ENCODE data around the gene HBQ1.
"Not testable (repeated sequence)": the region's sequence is repeated elsewhere in the genome, so short reads cannot be mapped to it uniquely, and the experiment has no call there.

HBQ1 gene

DNA sequence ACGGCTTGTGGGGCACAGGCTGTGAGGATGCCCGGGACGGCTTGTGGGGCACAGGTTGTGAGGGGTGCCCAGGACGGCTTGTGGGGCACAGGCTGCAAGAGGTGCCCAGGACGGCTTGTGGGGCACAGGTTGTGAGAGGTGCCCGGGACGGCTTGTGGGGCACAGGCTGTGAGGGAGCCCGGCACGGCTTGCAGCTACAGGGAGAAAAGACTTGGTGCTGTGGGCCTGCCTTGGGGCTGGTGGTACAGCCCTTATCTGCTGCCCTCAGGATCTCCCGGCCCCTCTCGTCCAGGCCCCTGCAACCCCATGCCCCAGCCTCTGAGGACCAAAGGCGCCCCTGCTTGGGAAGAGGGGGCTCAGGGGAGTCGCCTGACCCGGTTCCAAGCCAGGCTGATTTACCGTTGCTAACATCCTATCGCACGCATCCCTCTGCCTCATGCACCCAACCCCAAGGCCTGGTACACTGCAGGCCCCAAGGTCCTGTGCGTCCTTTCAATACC is 19.5 kb upstream of the HBQ1 start:
- DNase-seq, result no peak

DNA sequence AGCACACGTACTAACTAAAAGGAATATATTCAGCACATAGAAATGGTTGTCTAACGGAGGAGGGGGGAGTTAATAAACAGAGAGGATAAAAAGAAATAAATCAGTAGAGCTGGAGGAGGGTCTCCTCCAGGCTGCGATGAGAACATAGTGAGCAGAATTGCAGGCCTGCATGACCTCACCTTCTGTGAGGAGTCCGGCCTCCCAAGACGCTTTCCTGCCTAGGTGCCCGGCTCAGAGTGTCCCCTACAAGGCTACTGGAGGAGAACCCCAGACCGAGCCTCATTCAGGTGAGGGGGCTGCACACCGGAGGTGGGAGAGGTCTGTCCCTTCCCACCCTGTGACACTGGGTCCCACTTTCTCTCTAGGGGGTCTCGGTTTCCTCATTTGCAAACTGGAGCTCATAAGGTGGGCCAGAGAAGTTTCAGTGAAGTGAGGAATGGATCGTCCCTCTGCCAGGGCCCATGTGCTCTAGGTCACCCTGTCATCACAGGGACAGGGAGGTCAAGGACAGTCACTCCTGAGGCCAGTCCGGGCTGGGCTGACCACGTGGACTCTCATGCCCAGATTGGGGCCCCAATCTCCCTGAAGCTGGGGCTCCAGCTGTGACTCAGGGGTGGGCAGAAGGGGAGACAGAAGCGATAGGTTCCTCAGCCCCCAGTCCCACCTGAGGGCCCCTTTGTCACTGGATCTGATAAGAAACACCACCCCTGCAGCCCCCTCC is 17.8 kb upstream of the HBQ1 start:
- no peak for DNase-seq

DNA sequence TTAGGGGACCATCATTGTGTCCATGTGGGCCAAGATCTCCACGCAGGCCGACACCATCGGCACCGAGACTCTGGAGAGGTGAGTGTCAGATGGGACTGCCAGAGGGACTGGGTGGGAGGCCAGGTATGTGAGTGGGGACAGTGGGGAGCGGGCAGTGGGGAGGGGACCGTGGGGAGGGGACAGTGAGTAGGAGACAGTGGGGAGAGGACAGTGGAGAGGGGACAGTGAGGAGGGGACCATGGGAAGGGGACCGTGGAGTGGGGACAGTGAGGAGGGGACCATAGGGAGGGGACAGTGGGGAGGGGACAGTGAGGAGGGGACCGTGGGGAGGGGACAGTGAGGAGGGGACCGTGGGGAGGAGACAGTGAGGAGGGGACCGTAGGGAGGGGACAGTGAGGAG is 17.1 kb upstream of the HBQ1 start:
- DNase-seq, result not testable (repeated sequence)

DNA sequence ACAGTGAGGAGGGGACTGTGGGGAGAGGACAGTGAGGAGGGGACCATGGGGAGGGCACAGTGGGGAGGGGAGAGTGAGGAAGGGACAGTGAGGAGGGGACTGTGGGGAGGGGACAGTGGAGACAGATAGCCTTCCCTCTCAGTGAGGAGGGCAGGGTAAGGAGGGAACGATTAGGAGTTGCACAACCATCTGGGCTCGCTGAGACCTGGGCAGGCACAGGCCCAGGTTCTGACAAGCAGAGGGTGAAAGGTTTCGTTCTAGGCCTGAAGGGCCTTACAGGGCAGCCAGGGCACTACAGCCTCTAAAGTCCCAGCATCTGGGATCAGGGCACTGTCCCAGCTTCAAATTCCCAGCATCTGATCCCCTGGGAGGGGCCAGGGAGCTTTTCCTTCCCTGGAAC is 16.6 kb upstream of the HBQ1 start:
- not testable (repeated sequence) for DNase-seq

DNA sequence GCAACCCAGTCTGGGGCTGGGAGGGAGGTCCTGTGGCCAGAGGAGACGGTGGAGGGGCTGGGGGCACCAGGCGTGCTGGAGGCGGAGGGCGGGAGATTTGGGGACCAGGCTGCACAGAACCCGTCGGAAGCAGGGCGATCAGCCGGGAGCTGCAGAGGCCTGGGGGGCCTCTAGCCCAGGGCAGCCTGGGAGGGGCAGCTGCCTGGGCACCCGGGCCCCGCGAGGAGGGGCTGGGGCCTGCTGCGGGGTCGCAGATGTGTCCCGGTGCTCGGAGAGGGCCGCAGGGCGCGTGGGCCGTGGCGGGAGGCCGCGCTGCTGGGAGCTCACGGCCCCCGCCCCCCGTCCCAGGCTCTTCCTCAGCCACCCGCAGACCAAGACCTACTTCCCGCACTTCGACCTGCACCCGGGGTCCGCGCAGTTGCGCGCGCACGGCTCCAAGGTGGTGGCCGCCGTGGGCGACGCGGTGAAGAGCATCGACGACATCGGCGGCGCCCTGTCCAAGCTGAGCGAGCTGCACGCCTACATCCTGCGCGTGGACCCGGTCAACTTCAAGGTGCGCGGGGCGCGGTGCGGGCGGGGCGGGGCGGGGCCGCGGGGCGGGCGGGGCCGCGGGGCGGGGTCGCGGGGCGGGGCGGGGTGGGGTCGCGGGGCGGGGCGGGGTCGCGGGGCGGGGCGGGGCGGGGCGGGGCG is 16.0 kb upstream of the HBQ1 start:
- DNase-seq, result not testable (repeated sequence)

DNA sequence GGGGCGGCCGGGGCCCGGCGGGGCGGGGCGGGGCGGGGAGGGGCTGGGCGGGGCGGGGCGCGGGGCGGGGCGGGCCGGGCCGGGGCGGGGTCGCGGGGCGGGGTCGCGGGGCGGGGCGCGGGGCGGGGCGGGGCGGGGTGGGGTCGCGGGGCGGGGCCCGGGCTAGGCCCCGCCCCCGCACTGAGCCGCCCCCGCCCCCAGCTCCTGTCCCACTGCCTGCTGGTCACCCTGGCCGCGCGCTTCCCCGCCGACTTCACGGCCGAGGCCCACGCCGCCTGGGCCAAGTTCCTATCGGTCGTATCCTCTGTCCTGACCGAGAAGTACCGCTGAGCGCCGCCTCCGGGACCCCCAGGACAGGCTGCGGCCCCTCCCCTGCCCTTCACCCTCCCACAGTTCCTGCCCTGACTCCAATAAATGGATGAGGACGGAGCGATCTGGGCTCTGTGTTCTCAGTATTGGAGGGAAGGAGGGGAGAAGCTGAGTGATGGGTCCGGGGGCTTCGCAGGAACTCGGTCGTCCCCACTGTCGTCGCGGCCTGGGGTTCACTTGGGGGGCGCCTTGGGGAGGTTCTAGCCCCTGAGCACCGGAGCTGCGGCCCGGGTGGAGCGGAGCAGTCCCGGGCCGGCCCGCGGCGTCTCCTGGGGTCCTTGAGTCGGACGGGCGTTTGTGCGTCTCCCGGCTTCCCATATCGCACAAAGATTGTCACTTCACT is 15.3 kb upstream of the HBQ1 start:
- no peak for DNase-seq

DNA sequence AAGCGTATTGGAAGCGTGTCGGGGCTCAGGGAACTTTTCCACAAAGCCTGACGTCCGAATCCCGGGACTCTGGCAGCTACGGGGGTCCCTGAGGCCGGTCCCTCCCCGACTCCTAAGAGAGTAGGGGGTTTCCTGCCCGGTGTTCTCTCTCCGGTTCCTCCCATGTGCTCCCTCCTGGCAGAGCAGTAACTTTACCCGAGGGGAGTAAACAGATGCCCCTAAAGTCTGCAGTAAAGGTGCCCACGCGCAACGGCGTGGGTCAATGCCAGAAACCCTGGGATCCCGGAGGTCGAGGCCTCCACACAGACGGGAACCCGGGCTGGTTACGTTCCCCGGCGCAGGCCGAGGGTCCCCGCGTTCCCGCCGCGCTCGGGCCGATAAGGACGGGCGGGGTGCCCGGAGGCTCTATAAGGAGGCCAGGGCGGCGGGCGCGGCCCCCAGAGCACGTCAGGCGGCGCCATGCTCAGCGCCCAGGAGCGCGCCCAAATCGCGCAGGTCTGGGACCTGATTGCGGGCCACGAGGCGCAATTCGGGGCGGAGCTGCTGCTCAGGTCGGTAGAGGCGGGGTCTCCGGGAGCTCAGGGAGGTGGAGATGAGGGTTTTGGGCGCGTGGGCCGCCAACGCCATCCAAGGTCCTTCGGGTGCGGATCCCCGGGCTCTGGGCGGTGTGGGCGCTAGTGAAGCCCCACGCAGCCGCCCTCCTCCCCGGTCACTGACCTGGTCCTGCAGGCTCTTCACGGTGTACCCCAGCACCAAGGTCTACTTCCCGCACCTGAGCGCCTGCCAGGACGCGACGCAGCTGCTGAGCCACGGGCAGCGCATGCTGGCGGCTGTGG is 14.5 kb upstream of the HBQ1 start, which contains the start of gene HBM:
HBM (plus strand) TSS at position 440 of the 836 bp plus-strand sequence; CDS start at position 460, 20 bp downstream.
- no peak for DNase-seq

DNA sequence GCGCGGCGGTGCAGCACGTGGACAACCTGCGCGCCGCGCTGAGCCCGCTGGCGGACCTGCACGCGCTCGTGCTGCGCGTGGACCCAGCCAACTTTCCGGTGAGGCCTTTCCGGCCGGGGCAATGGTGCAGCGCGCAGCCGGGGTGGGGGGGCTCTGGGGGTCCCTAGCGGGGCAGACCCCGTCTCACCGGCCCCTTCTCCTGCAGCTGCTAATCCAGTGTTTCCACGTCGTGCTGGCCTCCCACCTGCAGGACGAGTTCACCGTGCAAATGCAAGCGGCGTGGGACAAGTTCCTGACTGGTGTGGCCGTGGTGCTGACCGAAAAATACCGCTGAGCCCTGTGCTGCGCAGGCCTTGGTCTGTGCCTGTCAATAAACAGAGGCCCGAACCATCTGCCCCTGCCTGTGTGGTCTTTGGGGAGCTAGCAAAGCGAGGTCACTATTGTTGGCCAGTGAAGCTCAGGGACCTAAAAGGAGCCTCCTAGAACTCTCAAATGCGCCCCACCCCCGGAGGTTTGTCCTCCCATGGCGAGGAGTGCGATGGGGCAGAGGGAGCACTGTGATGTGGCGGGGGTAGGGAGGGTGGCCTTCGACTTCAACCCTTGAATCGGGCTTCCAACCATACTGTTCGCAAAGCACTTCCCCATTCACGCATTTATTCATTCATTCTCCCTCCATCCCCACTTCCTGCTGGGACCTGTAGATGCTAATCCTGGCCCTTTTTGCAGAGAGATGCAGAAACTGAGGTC is 13.7 kb upstream of the HBQ1 start:
- DNase-seq, result no peak

DNA sequence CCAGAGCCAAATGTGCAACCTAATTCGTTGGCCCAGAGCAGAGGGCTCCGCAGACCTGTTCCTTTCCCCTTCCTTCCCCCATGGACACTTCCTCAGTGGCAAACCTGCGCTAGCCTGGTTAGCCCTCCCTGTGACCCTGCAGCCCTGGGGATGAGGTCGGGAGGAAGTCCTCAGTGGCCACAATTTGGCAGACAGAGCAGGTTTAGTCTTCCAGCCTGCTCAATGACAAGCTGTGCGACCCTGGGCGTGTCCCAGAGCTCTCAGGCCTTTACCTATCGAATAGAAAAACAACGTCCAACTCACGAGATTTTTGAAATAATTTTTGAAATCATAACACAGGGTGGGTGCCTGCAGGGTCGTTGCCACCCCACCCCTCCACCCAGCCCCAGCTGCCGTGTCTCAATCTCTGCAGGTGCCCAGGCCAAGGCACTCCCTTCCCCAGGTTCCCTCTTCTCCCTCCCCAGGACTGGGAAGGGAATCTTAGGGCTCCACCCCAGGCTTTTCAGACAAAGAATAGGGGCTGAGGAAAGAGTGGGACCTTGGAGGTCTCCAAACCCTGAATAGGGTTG is 13.1 kb upstream of the HBQ1 start:
- DNase-seq, result no peak

DNA sequence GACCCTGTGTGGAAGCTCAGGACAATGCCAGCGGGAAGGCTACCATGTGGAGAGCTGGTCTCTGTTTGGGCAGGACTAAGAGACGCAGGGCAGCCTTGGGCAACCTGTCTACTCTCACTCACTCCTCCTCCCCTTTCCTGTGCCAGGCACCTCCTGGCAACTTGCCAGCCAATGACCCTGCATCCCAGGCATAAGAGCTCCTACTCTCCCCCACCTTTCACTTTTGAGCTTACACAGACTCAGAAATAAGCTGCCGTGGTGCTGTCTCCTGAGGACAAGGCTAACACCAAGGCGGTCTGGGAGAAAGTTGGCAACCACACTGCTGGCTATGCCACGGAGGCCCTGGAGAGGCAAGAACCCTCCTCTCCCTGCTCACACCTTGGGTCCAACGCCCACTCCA is 11.8 kb upstream of the HBQ1 start:
- no peak for DNase-seq

DNA sequence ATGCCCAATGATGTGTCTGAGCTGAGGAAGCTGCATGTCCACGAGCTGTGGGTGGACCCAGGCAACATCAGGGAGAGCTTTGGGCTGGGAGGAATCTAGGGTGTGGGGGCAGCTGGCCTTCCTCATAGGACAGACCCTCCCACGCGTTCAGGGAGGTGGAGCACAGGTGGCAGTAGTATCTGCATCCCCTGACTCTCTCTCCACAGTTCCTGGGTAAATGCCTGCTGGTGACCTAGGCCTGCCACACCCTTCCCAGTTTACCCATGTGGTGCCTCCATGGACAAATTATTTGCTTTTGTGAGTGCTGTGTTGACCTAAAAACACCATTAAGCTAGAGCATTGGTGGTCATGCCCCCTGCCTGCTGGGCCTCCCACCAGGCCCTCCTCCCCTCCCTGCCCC is 11.2 kb upstream of the HBQ1 start:
- DNase-seq, result no peak

DNA sequence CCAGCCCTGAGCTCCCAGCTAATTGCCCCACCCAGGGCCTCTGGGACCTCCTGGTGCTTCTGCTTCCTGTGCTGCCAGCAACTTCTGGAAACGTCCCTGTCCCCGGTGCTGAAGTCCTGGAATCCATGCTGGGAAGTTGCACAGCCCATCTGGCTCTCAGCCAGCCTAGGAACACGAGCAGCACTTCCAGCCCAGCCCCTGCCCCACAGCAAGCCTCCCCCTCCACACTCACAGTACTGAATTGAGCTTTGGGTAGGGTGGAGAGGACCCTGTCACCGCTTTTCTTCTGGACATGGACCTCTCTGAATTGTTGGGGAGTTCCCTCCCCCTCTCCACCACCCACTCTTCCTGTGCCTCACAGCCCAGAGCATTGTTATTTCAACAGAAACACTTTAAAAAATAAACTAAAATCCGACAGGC is 10.2 kb upstream of the HBQ1 start:
- peak; percentile 32 for DNase-seq

DNA sequence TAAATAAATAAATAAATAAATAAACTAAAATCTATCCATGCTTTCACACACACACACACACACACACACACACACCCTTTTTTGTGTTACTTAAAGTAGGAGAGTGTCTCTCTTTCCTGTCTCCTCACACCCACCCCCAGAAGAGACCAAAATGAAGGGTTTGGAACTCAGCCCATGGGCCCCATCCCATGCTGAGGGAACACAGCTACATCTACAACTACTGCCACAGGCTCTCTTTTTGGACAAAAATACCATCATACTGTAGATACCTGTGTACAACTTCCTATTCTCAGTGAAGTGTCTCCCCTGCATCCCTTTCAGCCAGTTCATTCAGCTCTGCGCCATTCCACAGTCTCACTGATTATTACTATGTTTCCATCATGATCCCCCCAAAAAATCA is 9.5 kb upstream of the HBQ1 start:
- no peak for DNase-seq

DNA sequence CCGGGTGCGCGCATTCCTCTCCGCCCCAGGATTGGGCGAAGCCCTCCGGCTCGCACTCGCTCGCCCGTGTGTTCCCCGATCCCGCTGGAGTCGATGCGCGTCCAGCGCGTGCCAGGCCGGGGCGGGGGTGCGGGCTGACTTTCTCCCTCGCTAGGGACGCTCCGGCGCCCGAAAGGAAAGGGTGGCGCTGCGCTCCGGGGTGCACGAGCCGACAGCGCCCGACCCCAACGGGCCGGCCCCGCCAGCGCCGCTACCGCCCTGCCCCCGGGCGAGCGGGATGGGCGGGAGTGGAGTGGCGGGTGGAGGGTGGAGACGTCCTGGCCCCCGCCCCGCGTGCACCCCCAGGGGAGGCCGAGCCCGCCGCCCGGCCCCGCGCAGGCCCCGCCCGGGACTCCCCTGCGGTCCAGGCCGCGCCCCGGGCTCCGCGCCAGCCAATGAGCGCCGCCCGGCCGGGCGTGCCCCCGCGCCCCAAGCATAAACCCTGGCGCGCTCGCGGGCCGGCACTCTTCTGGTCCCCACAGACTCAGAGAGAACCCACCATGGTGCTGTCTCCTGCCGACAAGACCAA is 7.8 kb upstream of the HBQ1 start, which contains the start of gene HBA2:
HBA2 (plus strand) TSS at position 503 of the 568 bp plus-strand sequence; CDS start at position 540, 37 bp downstream.
- DNase-seq, result not testable (repeated sequence)

DNA sequence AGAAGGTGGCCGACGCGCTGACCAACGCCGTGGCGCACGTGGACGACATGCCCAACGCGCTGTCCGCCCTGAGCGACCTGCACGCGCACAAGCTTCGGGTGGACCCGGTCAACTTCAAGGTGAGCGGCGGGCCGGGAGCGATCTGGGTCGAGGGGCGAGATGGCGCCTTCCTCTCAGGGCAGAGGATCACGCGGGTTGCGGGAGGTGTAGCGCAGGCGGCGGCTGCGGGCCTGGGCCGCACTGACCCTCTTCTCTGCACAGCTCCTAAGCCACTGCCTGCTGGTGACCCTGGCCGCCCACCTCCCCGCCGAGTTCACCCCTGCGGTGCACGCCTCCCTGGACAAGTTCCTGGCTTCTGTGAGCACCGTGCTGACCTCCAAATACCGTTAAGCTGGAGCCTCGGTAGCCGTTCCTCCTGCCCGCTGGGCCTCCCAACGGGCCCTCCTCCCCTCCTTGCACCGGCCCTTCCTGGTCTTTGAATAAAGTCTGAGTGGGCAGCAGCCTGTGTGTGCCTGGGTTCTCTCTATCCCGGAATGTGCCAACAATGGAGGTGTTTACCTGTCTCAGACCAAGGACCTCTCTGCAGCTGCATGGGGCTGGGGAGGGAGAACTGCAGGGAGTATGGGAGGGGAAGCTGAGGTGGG is 6.9 kb upstream of the HBQ1 start:
- DNase-seq, result not testable (repeated sequence)

DNA sequence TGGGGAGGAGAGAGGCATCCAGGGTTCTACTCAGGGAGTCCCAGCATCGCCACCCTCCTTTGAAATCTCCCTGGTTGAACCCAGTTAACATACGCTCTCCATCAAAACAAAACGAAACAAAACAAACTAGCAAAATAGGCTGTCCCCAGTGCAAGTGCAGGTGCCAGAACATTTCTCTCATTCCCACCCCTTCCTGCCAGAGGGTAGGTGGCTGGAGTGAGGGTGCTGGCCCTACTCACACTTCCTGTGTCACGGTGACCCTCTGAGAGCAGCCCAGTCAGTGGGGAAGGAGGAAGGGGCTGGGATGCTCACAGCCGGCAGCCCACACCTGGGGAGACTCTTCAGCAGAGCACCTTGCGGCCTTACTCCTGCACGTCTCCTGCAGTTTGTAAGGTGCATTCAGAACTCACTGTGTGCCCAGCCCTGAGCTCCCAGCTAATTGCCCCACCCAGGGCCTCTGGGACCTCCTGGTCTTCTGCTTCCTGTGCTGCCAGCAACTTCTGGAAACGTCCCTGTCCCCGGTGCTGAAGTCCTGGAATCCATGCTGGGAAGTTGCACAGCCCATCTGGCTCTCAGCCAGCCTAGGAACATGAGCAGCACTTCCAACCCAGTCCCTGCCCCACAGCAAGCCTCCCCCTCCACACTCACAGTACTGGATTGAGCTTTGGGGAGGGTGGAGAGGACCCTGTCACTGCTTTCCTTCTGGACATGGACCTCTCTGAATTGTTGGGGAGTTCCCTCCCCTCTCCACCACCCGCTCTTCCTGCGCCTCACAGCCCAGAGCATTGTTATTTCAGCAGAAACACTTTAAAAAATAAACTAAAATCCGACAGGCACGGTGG is 6.1 kb upstream of the HBQ1 start:
- peak; percentile 25 for DNase-seq

DNA sequence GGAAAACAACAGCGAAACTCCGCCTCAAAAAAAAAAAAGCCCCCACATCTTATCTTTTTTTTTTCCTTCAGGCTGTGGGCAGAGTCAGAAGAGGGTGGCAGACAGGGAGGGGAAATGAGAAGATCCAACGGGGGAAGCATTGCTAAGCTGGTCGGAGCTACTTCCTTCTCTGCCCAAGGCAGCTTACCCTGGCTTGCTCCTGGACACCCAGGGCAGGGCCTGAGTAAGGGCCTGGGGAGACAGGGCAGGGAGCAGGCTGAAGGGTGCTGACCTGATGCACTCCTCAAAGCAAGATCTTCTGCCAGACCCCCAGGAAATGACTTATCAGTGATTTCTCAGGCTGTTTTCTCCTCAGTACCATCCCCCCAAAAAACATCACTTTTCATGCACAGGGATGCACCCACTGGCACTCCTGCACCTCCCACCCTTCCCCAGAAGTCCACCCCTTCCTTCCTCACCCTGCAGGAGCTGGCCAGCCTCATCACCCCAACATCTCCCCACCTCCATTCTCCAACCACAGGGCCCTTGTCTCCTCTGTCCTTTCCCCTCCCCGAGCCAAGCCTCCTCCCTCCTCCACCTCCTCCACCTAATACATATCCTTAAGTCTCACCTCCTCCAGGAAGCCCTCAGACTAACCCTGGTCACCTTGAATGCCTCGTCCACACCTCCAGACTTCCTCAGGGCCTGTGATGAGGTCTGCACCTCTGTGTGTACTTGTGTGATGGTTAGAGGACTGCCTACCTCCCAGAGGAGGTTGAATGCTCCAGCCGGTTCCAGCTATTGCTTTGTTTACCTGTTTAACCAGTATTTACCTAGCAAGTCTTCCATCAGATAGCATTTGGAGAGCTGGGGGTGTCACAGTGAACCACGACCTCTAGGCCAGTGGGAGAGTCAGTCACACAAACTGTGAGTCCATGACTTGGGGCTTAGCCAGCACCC is 5.0 kb upstream of the HBQ1 start:
- no peak for DNase-seq

DNA sequence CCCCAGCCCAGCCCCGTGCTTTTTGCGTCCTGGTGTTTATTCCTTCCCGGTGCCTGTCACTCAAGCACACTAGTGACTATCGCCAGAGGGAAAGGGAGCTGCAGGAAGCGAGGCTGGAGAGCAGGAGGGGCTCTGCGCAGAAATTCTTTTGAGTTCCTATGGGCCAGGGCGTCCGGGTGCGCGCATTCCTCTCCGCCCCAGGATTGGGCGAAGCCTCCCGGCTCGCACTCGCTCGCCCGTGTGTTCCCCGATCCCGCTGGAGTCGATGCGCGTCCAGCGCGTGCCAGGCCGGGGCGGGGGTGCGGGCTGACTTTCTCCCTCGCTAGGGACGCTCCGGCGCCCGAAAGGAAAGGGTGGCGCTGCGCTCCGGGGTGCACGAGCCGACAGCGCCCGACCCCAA is 4.3 kb upstream of the HBQ1 start:
- DNase-seq, result not testable (repeated sequence)

Data from fibroblast of skin of back (primary cell).